T-helper 1 cell treated with Interleukin-12 subunit alpha and Interleukin-12 subunit beta and Interleukin-4 antibody, amounts not matched to agents 30 μg/mL and 1 μg/mL, for 36 hours (primary cell): ENCODE results near the gene LCMT1.
"Not testable (repeated sequence)": the region's sequence is repeated elsewhere in the genome, so short reads cannot be mapped to it uniquely, and the experiment has no call there.

Experiments used
- H3K27ac Mint-ChIP-seq: one replicate; pipeline ENCODE4 v1.8.0; 2021; ENCODE audit warnings: mild to moderate bottlenecking, mixed read lengths
- H3K27me3 Mint-ChIP-seq: one replicate; pipeline ENCODE4 v1.8.0; 2021; ENCODE audit warnings: low read depth, mixed read lengths
- H3K36me3 Mint-ChIP-seq: one replicate; pipeline ENCODE4 v1.8.0; 2021; ENCODE audit warnings: low read depth, mixed read lengths
- H3K4me1 Mint-ChIP-seq: one replicate; pipeline ENCODE4 v1.8.0; 2021; ENCODE audit warnings: low read depth, mixed read lengths
- H3K4me3 Mint-ChIP-seq: one replicate; pipeline ENCODE4 v1.8.0; 2021; ENCODE audit warnings: mild to moderate bottlenecking, moderate library complexity, mixed read lengths
- H3K9me3 Mint-ChIP-seq: one replicate; pipeline ENCODE4 v1.8.0; 2021; ENCODE audit warnings: mixed read lengths

LCMT1 gene

GRCh38 chr16:25110387-25110947 is 1.1 kb upstream of the LCMT1 start:
- Mint-ChIP-seq H3K27me3 (no peaks in the 10 kb centered on the region), H3K36me3 (peaks cover 6% of the 10 kb centered on the region), H3K4me3 (peak overlapping the region; percentile 94), H3K27ac (peak overlapping the region; percentile 98), H3K9me3 (no peaks in the 10 kb centered on the region), H3K4me1 (peaks cover 54% of the 10 kb centered on the region)

- Mint-ChIP-seq H3K27ac (no peak overlapping the region), H3K4me1 (peaks cover 40% of the 10 kb centered on the region), H3K36me3 (peaks cover 14% of the 10 kb centered on the region), H3K4me3 (no peak overlapping the region), H3K27me3 (no peaks in the 10 kb centered on the region), H3K9me3 (no peaks in the 10 kb centered on the region)
These were observed 2.6 kb downstream of the LCMT1 start for GRCh38 chr16:25114121-25114520.

- Mint-ChIP-seq H3K27ac (no peak overlapping the region), H3K27me3 (no peaks in the 10 kb centered on the region), H3K4me3 (no peak overlapping the region), H3K9me3 (no peaks in the 10 kb centered on the region), H3K4me1 (peaks cover 25% of the 10 kb centered on the region), H3K36me3 (peaks cover 16% of the 10 kb centered on the region)
These were observed 7.5 kb downstream of the LCMT1 start for GRCh38 chr16:25118851-25119578.

GRCh38 chr16:25121824-25122600 is 10.5 kb downstream of the LCMT1 start:
- no peaks in the 10 kb centered on the region for H3K9me3 Mint-ChIP-seq
- no peaks in the 10 kb centered on the region for H3K27me3 Mint-ChIP-seq
- H3K4me3 Mint-ChIP-seq, result no peak overlapping the region
- peaks cover 7% of the 10 kb centered on the region for H3K36me3 Mint-ChIP-seq
- peaks cover 27% of the 10 kb centered on the region for H3K4me1 Mint-ChIP-seq
- no peak overlapping the region for H3K27ac Mint-ChIP-seq

GRCh38 chr16:25124503-25124902 is 13.0 kb downstream of the LCMT1 start:
- Mint-ChIP-seq H3K36me3 (peaks cover 9% of the 10 kb centered on the region), H3K9me3 (no peaks in the 10 kb centered on the region), H3K27me3 (no peaks in the 10 kb centered on the region), H3K4me3 (no peak overlapping the region), H3K4me1 (peaks cover 22% of the 10 kb centered on the region), H3K27ac (no peak overlapping the region)

- Mint-ChIP-seq H3K36me3 (peaks cover 14% of the 10 kb centered on the region), H3K27ac (peak overlapping the region; percentile 58), H3K4me1 (peaks cover 22% of the 10 kb centered on the region)
- not testable (repeated sequence) for H3K27me3 Mint-ChIP-seq, H3K9me3 Mint-ChIP-seq, H3K4me3 Mint-ChIP-seq
These were observed 14.6 kb downstream of the LCMT1 start for GRCh38 chr16:25126086-25126666.

GRCh38 chr16:25126820-25127232 is 15.3 kb downstream of the LCMT1 start:
- Mint-ChIP-seq H3K27ac (peak overlapping the region; percentile 58), H3K36me3 (peaks cover 12% of the 10 kb centered on the region), H3K4me1 (peaks cover 19% of the 10 kb centered on the region), H3K9me3 (no peaks in the 10 kb centered on the region), H3K27me3 (no peaks in the 10 kb centered on the region), H3K4me3 (no peak overlapping the region)

- H3K9me3 Mint-ChIP-seq, H3K27ac Mint-ChIP-seq, H3K4me1 Mint-ChIP-seq, H3K4me3 Mint-ChIP-seq, H3K27me3 Mint-ChIP-seq: not testable (repeated sequence)
- peaks cover 21% of the 10 kb centered on the region for H3K36me3 Mint-ChIP-seq
These were observed 21.2 kb downstream of the LCMT1 start for GRCh38 chr16:25132751-25133150.

- no peaks in the 10 kb centered on the region for H3K4me1 Mint-ChIP-seq
- H3K9me3 Mint-ChIP-seq, result no peaks in the 10 kb centered on the region
- H3K4me3 Mint-ChIP-seq, result no peak overlapping the region
- peaks cover 23% of the 10 kb centered on the region for H3K36me3 Mint-ChIP-seq
- no peak overlapping the region for H3K27ac Mint-ChIP-seq
- no peaks in the 10 kb centered on the region for H3K27me3 Mint-ChIP-seq
These were observed 22.7 kb downstream of the LCMT1 start for GRCh38 chr16:25134166-25134700.

- Mint-ChIP-seq H3K27ac (no peak overlapping the region), H3K4me3 (no peak overlapping the region), H3K9me3 (no peaks in the 10 kb centered on the region), H3K27me3 (no peaks in the 10 kb centered on the region), H3K36me3 (peaks cover 23% of the 10 kb centered on the region), H3K4me1 (no peaks in the 10 kb centered on the region)
These were observed 23.8 kb downstream of the LCMT1 start for GRCh38 chr16:25135254-25135878.

GRCh38 chr16:25138130-25138529 is 26.6 kb downstream of the LCMT1 start:
- Mint-ChIP-seq H3K9me3 (no peaks in the 10 kb centered on the region), H3K27ac (no peak overlapping the region), H3K4me1 (no peaks in the 10 kb centered on the region), H3K4me3 (no peak overlapping the region), H3K36me3 (peaks cover 29% of the 10 kb centered on the region), H3K27me3 (no peaks in the 10 kb centered on the region)

- Mint-ChIP-seq H3K27me3 (no peaks in the 10 kb centered on the region), H3K9me3 (no peaks in the 10 kb centered on the region), H3K36me3 (peaks cover 18% of the 10 kb centered on the region), H3K4me3 (no peak overlapping the region), H3K4me1 (no peaks in the 10 kb centered on the region), H3K27ac (no peak overlapping the region)
These were observed 28.9 kb downstream of the LCMT1 start for GRCh38 chr16:25140459-25140858.

GRCh38 chr16:25141648-25142047 is 30.1 kb downstream of the LCMT1 start:
- H3K9me3 Mint-ChIP-seq, result no peaks in the 10 kb centered on the region
- H3K27me3 Mint-ChIP-seq, result no peaks in the 10 kb centered on the region
- no peak overlapping the region for H3K4me3 Mint-ChIP-seq
- peaks cover 18% of the 10 kb centered on the region for H3K36me3 Mint-ChIP-seq
- H3K27ac Mint-ChIP-seq, result no peak overlapping the region
- no peaks in the 10 kb centered on the region for H3K4me1 Mint-ChIP-seq

GRCh38 chr16:25143928-25144327 is 32.4 kb downstream of the LCMT1 start:
- H3K4me3 Mint-ChIP-seq, result no peak overlapping the region
- H3K9me3 Mint-ChIP-seq, result no peaks in the 10 kb centered on the region
- H3K27ac Mint-ChIP-seq, result no peak overlapping the region
- H3K4me1 Mint-ChIP-seq, result no peaks in the 10 kb centered on the region
- no peaks in the 10 kb centered on the region for H3K27me3 Mint-ChIP-seq
- peaks cover 18% of the 10 kb centered on the region for H3K36me3 Mint-ChIP-seq
